Stimulated activated naive B cell treated with anti-CD40 and anti-IgM and Interleukin-4, amounts not matched to agents 10 μg/mL and 1 μg/mL and 100 μg/mL, for 72 hours (primary cell): ENCODE data around the gene C11orf58.

Experiments used
- ATAC-seq, 2 donors: fragments of 150-1000 bp; cut with Tn5 transposase; replicated peaks; 2 replicates each; pipeline ENCODE4 v1.10.0; 2021; ENCODE audit warnings: moderate library complexity in 1 of 2
- DNase-seq: peaks from one replicate; pipeline ENCODE4 v3.0.0; 2021
- H3K27ac Mint-ChIP-seq: one replicate; pipeline ENCODE4 v1.8.0; 2022; ENCODE audit warnings: mild to moderate bottlenecking, mixed read lengths
- H3K27me3 Mint-ChIP-seq, 2 donors: one replicate each; pipeline ENCODE4 v1.8.0; 2022; ENCODE audit warnings: mixed read lengths in 2 of 2
- H3K36me3 Mint-ChIP-seq, 2 donors: one replicate each; pipeline ENCODE4 v1.8.0; 2022; ENCODE audit warnings: mixed read lengths in 2 of 2, mild to moderate bottlenecking in 1 of 2
- H3K4me1 Mint-ChIP-seq, 2 donors: one replicate each; pipeline ENCODE4 v1.8.0; 2022; ENCODE audit warnings: mixed read lengths in 2 of 2, mild to moderate bottlenecking in 1 of 2
- H3K4me3 Mint-ChIP-seq, 2 donors: one replicate each; pipeline ENCODE4 v1.8.0; 2022; ENCODE audit warnings: mild to moderate bottlenecking in 2 of 2, mixed read lengths in 2 of 2, moderate library complexity in 1 of 2
- H3K9me3 Mint-ChIP-seq, 2 donors: one replicate each; pipeline ENCODE4 v1.8.0; 2022; ENCODE audit warnings: mixed read lengths in 2 of 2, mild to moderate bottlenecking in 1 of 2

C11orf58 gene

GRCh38 chr11:16785520-16786128 is 47.2 kb downstream of the C11orf58 start:
- ATAC-seq (peak; percentile 79 to 81), DNase-seq (peak; percentile 33)
- Mint-ChIP-seq H3K9me3 (no peaks in the 10 kb centered on the region), H3K27me3 (no peaks in the 10 kb centered on the region), H3K4me3 (no peak overlapping the region), H3K4me1 (no peaks in the 10 kb centered on the region), H3K27ac (no peak overlapping the region), H3K36me3 (peaks cover 43 to 62% of the 10 kb centered on the region in 2 donors)

- ATAC-seq (no peak), DNase-seq (no peak)
- no peak overlapping the region for H3K4me3 Mint-ChIP-seq
- H3K9me3 Mint-ChIP-seq = no peaks in the 10 kb centered on the region
- no peak overlapping the region for H3K27ac Mint-ChIP-seq
- H3K27me3 Mint-ChIP-seq = no peaks in the 10 kb centered on the region
- no peaks in the 10 kb centered on the region for H3K4me1 Mint-ChIP-seq
- peaks cover 38 to 61% of the 10 kb centered on the region in 2 donors for H3K36me3 Mint-ChIP-seq
Measured at GRCh38 chr11:16786131-16786530, 47.7 kb downstream of the C11orf58 start.

GRCh38 chr11:16787035-16787742 is 48.7 kb downstream of the C11orf58 start:
- Mint-ChIP-seq H3K9me3 (no peaks in the 10 kb centered on the region), H3K36me3 (peaks cover 42 to 64% of the 10 kb centered on the region in 2 donors), H3K4me1 (no peaks in the 10 kb centered on the region), H3K4me3 (no peak overlapping the region), H3K27ac (no peak overlapping the region), H3K27me3 (no peaks in the 10 kb centered on the region)
- DNase-seq (no peak), ATAC-seq (no peak)

GRCh38 chr11:16788141-16789062 is 50.0 kb downstream of the C11orf58 start:
- DNase-seq (peak; percentile 8), ATAC-seq (peak; percentile 65 to 76)
- peaks cover 44 to 66% of the 10 kb centered on the region in 2 donors for H3K36me3 Mint-ChIP-seq
- no peaks in the 10 kb centered on the region for H3K27me3 Mint-ChIP-seq
- no peak overlapping the region for H3K27ac Mint-ChIP-seq
- H3K4me3 Mint-ChIP-seq = no peak overlapping the region
- no peaks in the 10 kb centered on the region for H3K4me1 Mint-ChIP-seq
- no peaks in the 10 kb centered on the region for H3K9me3 Mint-ChIP-seq

- Mint-ChIP-seq H3K4me3 (no peak overlapping the region), H3K36me3 (peaks cover 44 to 69% of the 10 kb centered on the region in 2 donors), H3K4me1 (no peaks in the 10 kb centered on the region), H3K27me3 (no peaks in the 10 kb centered on the region), H3K27ac (no peak overlapping the region), H3K9me3 (no peaks in the 10 kb centered on the region)
- DNase-seq = no peak
- ATAC-seq = no peak
Measured at GRCh38 chr11:16789063-16789420, 50.6 kb downstream of the C11orf58 start.

GRCh38 chr11:16789560-16790485 is 51.4 kb downstream of the C11orf58 start:
- Mint-ChIP-seq H3K27ac (peak overlapping the region; percentile 76), H3K36me3 (peaks cover 49 to 70% of the 10 kb centered on the region in 2 donors), H3K27me3 (no peaks in the 10 kb centered on the region), H3K4me1 (no peaks in the 10 kb centered on the region), H3K9me3 (no peaks in the 10 kb centered on the region), H3K4me3 (no peak overlapping the region)
- ATAC-seq (no peak), DNase-seq (no peak)

- Mint-ChIP-seq H3K36me3 (peaks cover 53 to 72% of the 10 kb centered on the region in 2 donors), H3K4me1 (no peaks in the 10 kb centered on the region), H3K27me3 (no peaks in the 10 kb centered on the region), H3K9me3 (no peaks in the 10 kb centered on the region), H3K4me3 (no peak overlapping the region), H3K27ac (no peak overlapping the region)
- ATAC-seq = no peak
- DNase-seq = no peak
Measured at GRCh38 chr11:16790486-16791190, 52.2 kb downstream of the C11orf58 start.

GRCh38 chr11:16791191-16791961 is 52.9 kb downstream of the C11orf58 start:
- Mint-ChIP-seq H3K4me1 (no peaks in the 10 kb centered on the region), H3K4me3 (no peak overlapping the region), H3K9me3 (no peaks in the 10 kb centered on the region), H3K36me3 (peaks cover 53 to 74% of the 10 kb centered on the region in 2 donors), H3K27ac (no peak overlapping the region), H3K27me3 (no peaks in the 10 kb centered on the region)
- DNase-seq (no peak), ATAC-seq (no peak)

- no peaks in the 10 kb centered on the region for H3K9me3 Mint-ChIP-seq
- no peak overlapping the region for H3K4me3 Mint-ChIP-seq
- peaks cover 59 to 76% of the 10 kb centered on the region in 2 donors for H3K36me3 Mint-ChIP-seq
- ATAC-seq (no peak), DNase-seq (no peak)
- no peaks in the 10 kb centered on the region for H3K27me3 Mint-ChIP-seq
- H3K4me1 Mint-ChIP-seq = peaks cover 0 to under 1% of the 10 kb centered on the region in 2 donors
- no peak overlapping the region for H3K27ac Mint-ChIP-seq
Measured at GRCh38 chr11:16792426-16792825, 54.0 kb downstream of the C11orf58 start.

- no peak overlapping the region for H3K4me3 Mint-ChIP-seq
- no peak overlapping the region for H3K27ac Mint-ChIP-seq
- no peaks in the 10 kb centered on the region for H3K27me3 Mint-ChIP-seq
Measured at GRCh38 chr11:16793009-16793408, 54.6 kb downstream of the C11orf58 start.

GRCh38 chr11:16793511-16793910 is 55.1 kb downstream of the C11orf58 start:
- ATAC-seq (no peak), DNase-seq (no peak)
- Mint-ChIP-seq H3K27ac (no peak overlapping the region), H3K27me3 (no peaks in the 10 kb centered on the region), H3K4me3 (no peak overlapping the region), H3K36me3 (peaks cover 64 to 82% of the 10 kb centered on the region in 2 donors), H3K4me1 (peaks cover 2 to 11% of the 10 kb centered on the region in 2 donors), H3K9me3 (no peaks in the 10 kb centered on the region)

More at GRCh38 chr11:16793009-16793408, 54.6 kb downstream of the C11orf58 start:
- DNase-seq (no peak), ATAC-seq (no peak)
- Mint-ChIP-seq H3K4me1 (peaks cover 0 to 6% of the 10 kb centered on the region in 2 donors), H3K36me3 (peaks cover 63 to 79% of the 10 kb centered on the region in 2 donors), H3K9me3 (no peaks in the 10 kb centered on the region)

GRCh38 chr11:16794047-16794818 is 55.8 kb downstream of the C11orf58 start:
- Mint-ChIP-seq H3K4me1 (peaks cover 2 to 11% of the 10 kb centered on the region in 2 donors), H3K9me3 (no peaks in the 10 kb centered on the region), H3K27ac (no peak overlapping the region), H3K36me3 (peaks cover 58 to 75% of the 10 kb centered on the region in 2 donors), H3K4me3 (no peak overlapping the region), H3K27me3 (no peaks in the 10 kb centered on the region)
- ATAC-seq = no peak
- DNase-seq = no peak
